Measurements from ENCODE around the gene SKIL. TPM values are rescaled to one million over a fixed set of nuclear protein-coding genes. Genes with fewer than 3 reads are reported as not detected.

Gene SKIL
- total and polyA plus RNA-seq, 2 donors (not counting 1 experiment from before 2014, with no cell fraction given): 7.7 to 145 TPM

DNA sequence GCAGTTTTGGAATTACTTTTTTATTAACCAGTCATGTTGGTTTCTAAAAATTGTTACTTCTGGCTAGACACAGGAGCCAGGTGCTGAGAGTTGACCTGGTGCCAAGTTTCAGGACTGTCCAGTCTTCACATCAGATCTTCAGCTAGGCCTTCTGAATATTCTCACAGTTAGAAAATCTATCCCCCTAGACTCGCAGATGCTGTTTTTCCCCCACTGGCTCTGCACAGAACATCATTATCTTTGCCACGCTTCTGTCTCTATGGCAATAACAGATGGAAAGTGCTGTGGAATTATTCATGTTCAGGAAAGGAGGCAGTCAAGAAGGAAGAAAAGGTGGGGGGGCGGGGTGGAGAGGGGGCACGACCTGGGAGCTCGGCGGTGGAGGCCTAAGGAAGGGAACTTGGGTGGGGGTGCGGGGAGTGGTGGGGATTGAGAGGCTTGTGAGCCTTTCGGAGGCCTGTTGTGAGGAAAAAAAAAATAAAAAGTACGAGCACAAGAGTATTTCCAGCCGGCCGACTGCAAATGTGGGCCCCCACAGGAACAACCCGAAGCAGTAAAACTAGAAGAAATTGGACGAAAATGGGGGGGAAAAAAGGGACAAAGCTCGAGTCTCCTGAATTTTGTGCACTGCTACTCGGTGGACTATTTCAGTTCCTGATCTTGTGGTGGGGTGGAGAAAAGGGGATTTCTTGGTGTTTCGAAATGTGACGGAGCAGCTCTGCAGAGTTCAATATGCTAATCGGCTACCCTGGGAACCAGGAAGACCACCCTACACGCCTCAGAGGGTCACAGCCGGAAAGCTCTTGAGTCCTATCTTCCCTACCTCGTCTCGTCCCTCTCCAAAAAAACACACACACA, 1.5 kb upstream of the SKIL start:
- Histone ChIP-seq H3K27me3 (replicated peaks in 1 of 4; ENCODE audit: control extremely low read depth in 1 of 4, control insufficient read depth in 3 of 4, insufficient read depth in 4 of 4, low read length in 3 of 4) (no peaks in the 10 kb centered on the region), H3K4me2 (replicated peaks; ENCODE audit: low read depth, low read length, poor library complexity, severe bottlenecking) (peak overlapping the region; percentile 94), H3K4me3 (ENCODE audit: control extremely low read depth in 1 of 5, extremely low read depth in 1 of 5, insufficient read depth in 1 of 5, low read depth in 2 of 5, low read length in 4 of 5) (peak overlapping the region; percentile 40 to 74 (median 60)), H3K9me3 (ENCODE audit: control extremely low read depth in 1 of 3, control insufficient read depth in 2 of 3, insufficient read depth in 1 of 3, low read length in 2 of 3) (no peaks in the 10 kb centered on the region), H2AFZ (ENCODE audit: insufficient read depth, low read depth, low read length, poor library complexity, severe bottlenecking) (peak overlapping the region; percentile 8), H3K79me2 (ENCODE audit: control insufficient read depth, insufficient read depth, low read length) (peaks cover 33% of the 10 kb centered on the region), H3K27ac (ENCODE audit: low read length in 2 of 2) (peak overlapping the region; percentile 90 to 100), H4K20me1 (ENCODE audit: control insufficient read depth, insufficient read depth, low read length, poor library complexity, severe bottlenecking) (peaks cover 9% of the 10 kb centered on the region), H3K9ac (ENCODE audit: low read length) (peak overlapping the region; percentile 82), H3K36me3 (replicated peaks in 1 of 2; ENCODE audit: control extremely low read depth in 1 of 2, control insufficient read depth in 1 of 2, extremely low read depth in 1 of 2, insufficient read depth in 2 of 2, low read length in 1 of 2) (peaks cover 0 to 8% of the 10 kb centered on the region in 2 experiments), H3K4me1 (ENCODE audit: control insufficient read depth in 2 of 2, insufficient read depth in 2 of 2, low read length in 2 of 2) (peaks cover 71 to 74% of the 10 kb centered on the region in 2 donors)
- TF ChIP-seq CTCF (IDR thresholded peaks at IDR 0.05) (no peak), EZH2 (IDR thresholded peaks at IDR 0.05; ENCODE audit: borderline replicate concordance, insufficient read depth, low read depth, low read length, poor library complexity, severe bottlenecking) (no peak)
- Mint-ChIP-seq H3K27ac (peak overlapping the region; percentile 90), H3K9me3 (ENCODE audit: insufficient read depth) (no peaks in the 10 kb centered on the region), H3K4me3 (peak overlapping the region; percentile 85), H3K27me3 (no peaks in the 10 kb centered on the region), H3K4me1 (peaks cover 74% of the 10 kb centered on the region)
- CTCF ChIA-PET: interaction anchor here (0.6 to 3.9 kb wide), 19 partner anchors 13 to 592 kb away, joined by 3 to 53 read pairs (median 4); no protein-coding TSS in a partner anchor
- WGBS (ENCODE audit: insufficient coverage): 6% methylated on average over 13 of the region's 22 CpGs
- POLR2A ChIA-PET: interaction anchor here (0.6 to 2.7 kb wide), 10 partner anchors 10 to 593 kb away, joined by 3 to 23 read pairs (median 4); partner anchors contain the start of gene MYNN
- intact Hi-C loops (cut with micrococcal nuclease): loop anchor here (2.0 to 10.0 kb wide), 8 partner anchors 56 to 1106 kb away; partner anchors contain the start of genes EIF5A2, GPR160, PHC3 and RPL22L1
- ATAC-seq (ENCODE audit: low read depth) (peak; percentile 13), DNase-seq (peak; percentile 89)
